ENCODE results near the gene SMAD7. TPM values are rescaled to one million over a fixed set of nuclear protein-coding genes. Genes with fewer than 3 reads are reported as not detected.

Gene SMAD7
- total RNA-seq, 4 donors from 2014 or later, result 41.2 to 76.0 (median 55.2) TPM

DNA sequence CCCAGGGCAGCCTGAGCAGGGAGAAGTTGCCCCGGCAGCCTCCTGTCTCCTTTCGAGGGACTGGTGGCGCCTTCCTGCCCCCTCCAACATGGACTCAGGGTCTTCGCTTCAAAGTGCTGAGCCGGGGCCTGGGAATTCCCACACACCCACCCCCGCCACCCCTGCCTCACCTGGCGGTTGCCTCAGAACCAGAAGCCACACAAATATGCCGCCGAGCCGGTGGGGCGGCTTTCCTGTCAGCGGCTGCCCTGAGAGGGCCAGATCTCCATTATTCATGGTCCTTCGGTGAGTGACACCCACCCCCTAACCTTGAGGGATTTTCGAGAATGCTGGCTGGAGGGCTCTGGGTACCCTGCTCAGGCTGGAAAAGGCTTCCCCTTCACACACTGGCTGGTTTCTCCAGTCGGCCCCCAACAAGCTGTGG lies 71.7 kb downstream of the SMAD7 start:
- H3K27me3 ChIP-seq, result no peaks in the 10 kb centered on the region
- TF ChIP-seq EP300 (IDR thresholded peaks at IDR 0.05) (no peak), POLR2A (IDR thresholded peaks at IDR 0.05) (no peak), POLR2AphosphoS5 (IDR thresholded peaks at IDR 0.05) (no peak)
- TF ChIP-seq, protein P1, sequence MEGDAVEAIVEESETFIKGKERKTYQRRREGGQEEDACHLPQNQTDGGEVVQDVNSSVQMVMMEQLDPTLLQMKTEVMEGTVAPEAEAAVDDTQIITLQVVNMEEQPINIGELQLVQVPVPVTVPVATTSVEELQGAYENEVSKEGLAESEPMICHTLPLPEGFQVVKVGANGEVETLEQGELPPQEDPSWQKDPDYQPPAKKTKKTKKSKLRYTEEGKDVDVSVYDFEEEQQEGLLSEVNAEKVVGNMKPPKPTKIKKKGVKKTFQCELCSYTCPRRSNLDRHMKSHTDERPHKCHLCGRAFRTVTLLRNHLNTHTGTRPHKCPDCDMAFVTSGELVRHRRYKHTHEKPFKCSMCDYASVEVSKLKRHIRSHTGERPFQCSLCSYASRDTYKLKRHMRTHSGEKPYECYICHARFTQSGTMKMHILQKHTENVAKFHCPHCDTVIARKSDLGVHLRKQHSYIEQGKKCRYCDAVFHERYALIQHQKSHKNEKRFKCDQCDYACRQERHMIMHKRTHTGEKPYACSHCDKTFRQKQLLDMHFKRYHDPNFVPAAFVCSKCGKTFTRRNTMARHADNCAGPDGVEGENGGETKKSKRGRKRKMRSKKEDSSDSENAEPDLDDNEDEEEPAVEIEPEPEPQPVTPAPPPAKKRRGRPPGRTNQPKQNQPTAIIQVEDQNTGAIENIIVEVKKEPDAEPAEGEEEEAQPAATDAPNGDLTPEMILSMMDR (IDR thresholded peaks at IDR 0.05), result no peak
- H3K36me3 ChIP-seq, result no peaks in the 10 kb centered on the region
- no peak overlapping the region for H3K27ac ChIP-seq
- no peak overlapping the region for H3K4me3 ChIP-seq
- H3K9me3 ChIP-seq, result no peaks in the 10 kb centered on the region
- ATAC-seq, result no peak
- 93 to 100% methylated on average over 1 to 3 of the region's 15 CpGs for WGBS, 2 donors (ENCODE audit: low coverage in 1 of 2)
- no peaks in the 10 kb centered on the region for H3K4me1 ChIP-seq

DNA sequence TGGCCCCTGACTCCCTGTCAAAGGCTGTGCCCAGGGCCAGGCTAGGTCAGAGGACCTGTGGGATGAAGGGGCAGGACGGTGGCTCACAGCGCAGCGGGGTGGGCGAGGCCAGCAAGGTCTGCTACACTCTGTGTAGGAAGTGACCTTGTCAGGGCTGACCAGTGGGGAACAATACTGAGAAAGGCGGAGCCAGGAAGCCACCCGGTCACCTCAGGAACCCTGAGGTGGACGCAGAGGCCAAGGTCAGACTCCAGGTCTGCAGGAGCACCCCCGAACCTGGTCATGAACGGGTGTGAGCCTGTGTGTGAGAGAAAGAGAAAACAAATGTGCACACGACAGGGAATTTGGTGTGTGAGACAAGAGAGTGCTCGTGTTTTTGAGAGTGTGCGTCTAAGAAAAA lies 72.3 kb downstream of the SMAD7 start:
- Histone ChIP-seq H3K4me3 (no peak overlapping the region), H3K27ac (no peak overlapping the region), H3K9me3 (no peaks in the 10 kb centered on the region), H3K36me3 (no peaks in the 10 kb centered on the region), H3K4me1 (peaks cover 0 to 2% (median 1%) of the 10 kb centered on the region in 3 donors), H3K27me3 (no peaks in the 10 kb centered on the region)
- 67 to 69% methylated on average over 3 to 8 of the region's 12 CpGs for WGBS, 2 donors (ENCODE audit: low coverage in 1 of 2)
- TF ChIP-seq, protein P1 (IDR thresholded peaks at IDR 0.05), result no peak
- ATAC-seq, result no peak

DNA sequence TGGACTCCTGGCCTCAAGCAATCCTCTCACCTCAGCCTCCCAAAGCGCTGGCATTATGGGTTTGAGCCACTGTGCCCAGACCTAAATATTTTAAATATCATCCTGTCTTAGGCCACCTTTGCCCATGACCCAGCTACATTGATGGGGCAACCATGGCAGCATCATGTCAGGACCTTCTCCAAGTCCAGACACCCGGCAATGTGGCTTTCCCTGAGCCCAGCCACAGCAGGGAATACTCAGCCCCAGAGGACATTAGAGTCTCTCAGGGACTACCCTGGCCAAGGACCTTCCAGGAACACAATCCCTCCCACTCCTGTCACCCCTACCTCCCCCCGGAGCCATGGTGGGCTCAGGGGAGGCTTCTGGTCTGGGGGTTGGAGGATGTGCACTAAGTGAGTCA lies 72.8 kb downstream of the SMAD7 start:
- H3K27me3 ChIP-seq, result no peaks in the 10 kb centered on the region
- no peak overlapping the region for H3K4me3 ChIP-seq
- WGBS, 2 donors (ENCODE audit: low coverage in 1 of 2), result 29% methylated on average over 1 of the region's 3 CpGs; no CpG with 5 or more reads in 1 of the 2 donors
- no peak for ATAC-seq
- H3K9me3 ChIP-seq, result no peaks in the 10 kb centered on the region
- peaks cover 0 to 7% (median 6%) of the 10 kb centered on the region in 3 donors for H3K4me1 ChIP-seq
- TF ChIP-seq, protein P1 (IDR thresholded peaks at IDR 0.05), result no peak
- no peak for TF ChIP-seq EP300 (IDR thresholded peaks at IDR 0.05)
- TF ChIP-seq POLR2AphosphoS5 (IDR thresholded peaks at IDR 0.05), result no peak
- TF ChIP-seq POLR2A (IDR thresholded peaks at IDR 0.05), result no peak
- no peaks in the 10 kb centered on the region for H3K36me3 ChIP-seq
- H3K27ac ChIP-seq, result no peak overlapping the region

DNA sequence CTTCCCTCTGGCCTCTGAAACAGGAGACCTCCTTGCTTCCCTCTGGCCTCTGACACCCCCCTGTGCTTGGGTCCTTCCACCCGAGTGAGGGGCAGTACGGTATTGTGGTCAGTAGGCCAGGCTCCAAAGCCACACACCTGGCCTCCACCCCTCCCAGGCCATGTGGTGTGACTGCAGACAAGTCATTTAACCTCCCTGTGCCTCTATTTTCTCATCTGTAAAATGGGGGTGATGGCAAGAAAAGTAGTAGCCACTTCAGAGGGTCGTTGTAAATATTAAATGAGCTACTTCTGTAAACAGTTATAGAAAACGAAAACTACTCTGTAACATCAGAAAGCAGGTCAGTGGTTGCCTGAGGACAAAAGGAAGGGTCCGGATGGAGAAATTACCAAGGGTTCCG lies 74.2 kb downstream of the SMAD7 start:
- H3K27ac ChIP-seq, result no peak overlapping the region
- peaks cover 0 to 11% (median 6%) of the 10 kb centered on the region in 3 donors for H3K4me1 ChIP-seq
- no peak for ATAC-seq
- H3K36me3 ChIP-seq, result no peaks in the 10 kb centered on the region
- H3K27me3 ChIP-seq, result no peaks in the 10 kb centered on the region
- TF ChIP-seq POLR2A (IDR thresholded peaks at IDR 0.05), result no peak
- TF ChIP-seq, protein P1 (IDR thresholded peaks at IDR 0.05), result no peak
- no peak for TF ChIP-seq POLR2AphosphoS5 (IDR thresholded peaks at IDR 0.05)
- TF ChIP-seq EP300 (IDR thresholded peaks at IDR 0.05), result no peak
- H3K9me3 ChIP-seq, result no peaks in the 10 kb centered on the region
- 86 to 90% methylated on average over 2 to 4 of the region's 6 CpGs for WGBS, 2 donors (ENCODE audit: low coverage in 1 of 2)
- H3K4me3 ChIP-seq, result no peak overlapping the region

DNA sequence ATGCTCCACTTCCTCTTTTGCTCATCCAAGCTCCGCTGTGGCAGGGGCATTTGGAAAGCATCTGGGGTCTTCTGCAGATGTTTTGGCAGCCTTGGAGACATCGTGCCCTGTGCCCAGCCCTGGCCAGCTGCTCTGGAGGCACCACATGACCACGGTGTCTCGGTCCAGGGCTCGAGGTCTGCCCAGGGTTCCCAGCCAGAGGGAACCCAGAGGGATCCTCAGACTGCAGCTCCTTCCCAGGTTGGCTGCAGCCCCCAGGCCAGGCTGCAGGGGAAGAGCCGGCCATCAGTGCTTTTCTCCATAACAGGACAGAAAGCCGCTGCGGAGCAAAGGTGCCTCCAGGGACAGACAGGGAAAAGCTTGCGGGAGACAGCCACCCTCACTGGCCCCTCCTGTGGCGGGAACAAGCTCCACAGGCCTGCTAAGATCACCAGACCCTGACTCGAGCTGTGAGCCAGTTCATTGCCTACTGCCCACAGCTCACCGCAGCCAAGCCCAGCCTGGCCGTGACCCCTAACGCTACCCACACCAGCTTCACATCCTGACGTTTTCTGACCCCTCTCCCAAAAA lies 74.7 kb downstream of the SMAD7 start:
- H3K27ac ChIP-seq, result no peak overlapping the region
- WGBS, 2 donors (ENCODE audit: low coverage in 1 of 2), result 100% methylated on average over 2 of the region's 15 CpGs; no CpG with 5 or more reads in 1 of the 2 donors

More for the DNA sequence above, 74.7 kb downstream of the SMAD7 start:
- Histone ChIP-seq H3K4me1 (peaks cover 0 to 11% (median 6%) of the 10 kb centered on the region in 3 donors), H3K27me3 (no peaks in the 10 kb centered on the region), H3K36me3 (no peaks in the 10 kb centered on the region), H3K9me3 (no peaks in the 10 kb centered on the region), H3K4me3 (no peak overlapping the region)
- no peak for TF ChIP-seq EP300 (IDR thresholded peaks at IDR 0.05)
- no peak for ATAC-seq
